ENCODE measurements around the gene AKAP13. TPM values are rescaled to one million over a fixed set of nuclear protein-coding genes. Genes with fewer than 3 reads are reported as not detected.
A peak's percentile ranks its signal among the peaks of the same experiment; 100 is the strongest.

The AKAP13 gene
- total and polyA plus RNA-seq, 7 donors = 21.6 to 142 (median 98.5) TPM

GRCh38 chr15:85454403-85454802, 74.0 kb downstream of the AKAP13 start:
- H3K36me3 ChIP-seq = no peaks in the 10 kb centered on the region
- H3K27me3 ChIP-seq = no peaks in the 10 kb centered on the region
- intact Hi-C loops (cut with DNase I) = no loop called here
- H3K4me1 ChIP-seq = peaks cover 0 to 31% (median 10%) of the 10 kb centered on the region in 4 donors
- WGBS, 2 donors = 17 to 66% methylated on average over 7 of the region's 7 CpGs
- no peak for DNase-seq
- H3K27ac ChIP-seq = no peak overlapping the region
- no peak overlapping the region for H3K4me3 ChIP-seq
- peaks cover 0 to 9% (median 4%) of the 10 kb centered on the region in 4 donors for H3K9me3 ChIP-seq
- TF ChIP-seq, protein P1, sequence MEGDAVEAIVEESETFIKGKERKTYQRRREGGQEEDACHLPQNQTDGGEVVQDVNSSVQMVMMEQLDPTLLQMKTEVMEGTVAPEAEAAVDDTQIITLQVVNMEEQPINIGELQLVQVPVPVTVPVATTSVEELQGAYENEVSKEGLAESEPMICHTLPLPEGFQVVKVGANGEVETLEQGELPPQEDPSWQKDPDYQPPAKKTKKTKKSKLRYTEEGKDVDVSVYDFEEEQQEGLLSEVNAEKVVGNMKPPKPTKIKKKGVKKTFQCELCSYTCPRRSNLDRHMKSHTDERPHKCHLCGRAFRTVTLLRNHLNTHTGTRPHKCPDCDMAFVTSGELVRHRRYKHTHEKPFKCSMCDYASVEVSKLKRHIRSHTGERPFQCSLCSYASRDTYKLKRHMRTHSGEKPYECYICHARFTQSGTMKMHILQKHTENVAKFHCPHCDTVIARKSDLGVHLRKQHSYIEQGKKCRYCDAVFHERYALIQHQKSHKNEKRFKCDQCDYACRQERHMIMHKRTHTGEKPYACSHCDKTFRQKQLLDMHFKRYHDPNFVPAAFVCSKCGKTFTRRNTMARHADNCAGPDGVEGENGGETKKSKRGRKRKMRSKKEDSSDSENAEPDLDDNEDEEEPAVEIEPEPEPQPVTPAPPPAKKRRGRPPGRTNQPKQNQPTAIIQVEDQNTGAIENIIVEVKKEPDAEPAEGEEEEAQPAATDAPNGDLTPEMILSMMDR (IDR thresholded peaks at IDR 0.05) = no peak
- no peak for TF ChIP-seq POLR2A (IDR thresholded peaks at IDR 0.05)
- TF ChIP-seq EP300 (IDR thresholded peaks at IDR 0.05) = no peak
- no peak for TF ChIP-seq POLR2AphosphoS5 (IDR thresholded peaks at IDR 0.05)

DNA sequence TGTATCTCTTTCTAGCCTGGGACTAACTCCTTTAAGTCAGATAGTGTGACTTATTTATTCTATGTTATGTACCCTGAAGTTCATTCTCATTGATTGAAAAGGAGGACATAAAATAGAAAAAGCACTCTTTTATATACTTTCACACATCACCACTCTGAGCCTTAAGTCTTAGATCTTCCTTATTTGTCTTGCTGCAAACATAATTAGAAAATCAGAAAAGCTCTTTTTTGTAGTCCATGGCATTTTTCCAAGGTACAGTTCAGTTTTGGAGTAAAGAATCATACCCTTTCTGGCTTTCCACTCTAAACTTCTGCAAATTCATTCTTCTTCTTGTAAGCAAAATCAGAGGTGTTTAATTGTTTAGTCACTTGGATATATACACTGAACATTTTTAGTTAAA, 75.5 kb downstream of the AKAP13 start:
- TF ChIP-seq POLR2AphosphoS5 (IDR thresholded peaks at IDR 0.05) = no peak
- TF ChIP-seq POLR2A (IDR thresholded peaks at IDR 0.05) = no peak
- no peak for TF ChIP-seq EP300 (IDR thresholded peaks at IDR 0.05)
- TF ChIP-seq, protein P1 (IDR thresholded peaks at IDR 0.05) = no peak
- intact Hi-C loops (cut with DNase I) = no loop called here
- Histone ChIP-seq H3K4me1 (peaks cover 0 to 31% (median 10%) of the 10 kb centered on the region in 4 donors), H3K27me3 (no peaks in the 10 kb centered on the region), H3K27ac (peak overlapping the region in 1 of 4 donors; percentile 64), H3K9me3 (peaks cover 0 to 3% (median 0%) of the 10 kb centered on the region in 4 donors), H3K4me3 (no peak overlapping the region), H3K36me3 (no peaks in the 10 kb centered on the region)
- DNase-seq = no peak

DNA sequence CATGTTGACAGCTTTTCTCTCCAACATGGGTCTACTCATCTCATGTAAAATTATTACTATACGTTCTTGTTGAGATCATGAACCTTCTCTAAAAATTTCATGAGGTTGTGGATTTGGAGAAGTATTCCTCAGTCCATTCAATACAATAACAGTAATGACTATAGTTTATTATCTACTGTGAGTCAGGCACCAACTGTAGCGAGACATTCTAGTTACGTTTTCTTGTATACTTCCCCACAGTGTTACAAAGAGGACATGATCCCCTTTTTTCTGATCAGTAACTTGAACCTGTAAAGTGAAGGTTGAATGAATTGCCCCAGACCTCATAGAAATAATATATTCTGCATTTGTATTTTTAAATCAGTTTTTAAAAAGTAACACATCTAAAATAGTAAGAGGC, 76.4 kb downstream of the AKAP13 start:
- peaks cover 0 to 31% (median 10%) of the 10 kb centered on the region in 4 donors for H3K4me1 ChIP-seq
- 78 to 94% methylated on average over 3 of the region's 3 CpGs for WGBS, 2 donors
- H3K27ac ChIP-seq = peak overlapping the region in 1 of 4 donors; percentile 64
- no peak overlapping the region for H3K4me3 ChIP-seq
- no peak for DNase-seq
- no peaks in the 10 kb centered on the region for H3K9me3 ChIP-seq
- TF ChIP-seq, protein P1 (IDR thresholded peaks at IDR 0.05) = no peak
- no peaks in the 10 kb centered on the region for H3K36me3 ChIP-seq
- intact Hi-C loops (cut with DNase I) = no loop called here
- H3K27me3 ChIP-seq = no peaks in the 10 kb centered on the region

DNA sequence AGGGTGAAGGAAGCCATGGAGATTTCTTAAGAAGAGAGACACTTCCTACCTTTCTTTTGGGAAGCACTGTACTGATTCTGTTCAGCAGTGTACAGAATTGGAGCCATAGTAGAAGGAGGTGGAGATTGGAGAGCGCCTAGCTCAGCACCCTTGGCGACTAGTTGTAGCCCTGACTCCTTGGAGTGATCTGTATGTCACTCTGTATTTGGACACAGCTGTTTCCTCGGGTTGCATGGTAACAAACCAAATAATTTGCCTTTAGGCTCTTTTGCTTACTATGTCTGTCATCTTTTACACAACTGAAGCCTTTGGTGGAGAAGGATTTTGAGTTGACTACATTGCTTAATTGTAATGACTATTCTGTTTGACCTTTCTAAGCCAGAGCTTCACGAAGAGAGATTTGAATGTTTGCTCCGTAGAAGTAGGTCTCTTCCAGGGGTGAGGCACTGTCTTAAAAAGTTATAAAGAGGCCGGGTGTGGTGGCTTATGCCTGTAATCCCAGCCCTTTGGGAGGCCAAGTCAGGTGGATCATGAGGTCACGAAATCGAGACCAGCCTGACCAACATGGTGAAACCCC, 77.1 kb downstream of the AKAP13 start:
- WGBS, 2 donors = 79 to 81% methylated on average over 8 of the region's 8 CpGs
- no peaks in the 10 kb centered on the region for H3K27me3 ChIP-seq
- intact Hi-C loops (cut with DNase I) = no loop called here
- H3K36me3 ChIP-seq = no peaks in the 10 kb centered on the region
- H3K4me1 ChIP-seq = peaks cover 0 to 26% (median 10%) of the 10 kb centered on the region in 4 donors
- TF ChIP-seq POLR2AphosphoS5 (IDR thresholded peaks at IDR 0.05) (no peak), POLR2A (IDR thresholded peaks at IDR 0.05) (no peak), EP300 (IDR thresholded peaks at IDR 0.05) (no peak)
- TF ChIP-seq, protein P1 (IDR thresholded peaks at IDR 0.05) = no peak
- no peak for DNase-seq
- no peaks in the 10 kb centered on the region for H3K9me3 ChIP-seq
- no peak overlapping the region for H3K4me3 ChIP-seq
- H3K27ac ChIP-seq = peak overlapping the region in 1 of 4 donors; percentile 64

GRCh38 chr15:85458764-85459163, 78.4 kb downstream of the AKAP13 start:
- Histone ChIP-seq H3K27ac (no peak overlapping the region), H3K27me3 (no peaks in the 10 kb centered on the region), H3K36me3 (no peaks in the 10 kb centered on the region), H3K9me3 (no peaks in the 10 kb centered on the region), H3K4me1 (peaks cover 0 to 30% (median 13%) of the 10 kb centered on the region in 4 donors), H3K4me3 (no peak overlapping the region)
- 65 to 91% methylated on average over 2 of the region's 2 CpGs for WGBS, 2 donors
- no peak for DNase-seq
- intact Hi-C loops (cut with DNase I) = no loop called here
- no peak for TF ChIP-seq EP300 (IDR thresholded peaks at IDR 0.05)
- TF ChIP-seq, protein P1 (IDR thresholded peaks at IDR 0.05) = no peak
- no peak for TF ChIP-seq POLR2A (IDR thresholded peaks at IDR 0.05)
- TF ChIP-seq POLR2AphosphoS5 (IDR thresholded peaks at IDR 0.05) = no peak
